ENCODE results near the gene TPMT.

GRCh38 chr6:18142591-18142861 lies 12.4 kb downstream of the TPMT start:
- TF ChIP-seq CTCF (IDR thresholded peaks at IDR 0.05) (no peak), ZNF281 (CRISPR knock-in tag; IDR thresholded peaks at IDR 0.05) (no peak), NFYB (CRISPR knock-in tag; conservative IDR thresholded peaks at IDR 0.05; ENCODE audit: low read depth) (no peak), MAX (CRISPR knock-in tag; IDR thresholded peaks at IDR 0.05) (no peak), CREM (CRISPR knock-in tag; IDR thresholded peaks at IDR 0.05) (no peak), FOXJ3 (CRISPR knock-in tag; IDR thresholded peaks at IDR 0.05; ENCODE audit: borderline replicate concordance) (no peak), ETV6 (CRISPR knock-in tag; IDR thresholded peaks at IDR 0.05) (no peak)

All from WTC11 (cell line).